NT2/D1 (cell line): ENCODE results near the gene KRTAP2-1.

Experiments
- SUZ12 ChIP-seq: IDR thresholded peaks from 2 replicates; pipeline ENCODE4 v1.6.1; 2011; ENCODE audit not compliant: insufficient read length, insufficient read depth; ENCODE audit errors: extremely low read depth
- YY1 ChIP-seq: IDR thresholded peaks from 2 replicates; pipeline ENCODE4 v1.6.1; 2011; ENCODE audit not compliant: insufficient read length, insufficient read depth
- ZNF274 ChIP-seq: IDR thresholded peaks from 2 replicates; pipeline ENCODE4 v1.6.1; 2011; ENCODE audit warnings: mild to moderate bottlenecking, low read depth, low read length

GRCh38 chr17:41071606-41072360, 24.7 kb upstream of the KRTAP2-1 start:
- no peak for TF ChIP-seq ZNF274
- no peak for TF ChIP-seq YY1
- TF ChIP-seq SUZ12: no peak
